A673 (cell line): ENCODE data around the gene SENP7. TPM values are rescaled to one million over a fixed set of nuclear protein-coding genes. Genes with fewer than 3 reads are reported as not detected.

ENCODE experiments used
- BruUV-seq: library from RNA; stranded (reverse); fragments of 400-500 nt; replicated peaks from 2 replicates; lab custom pipeline; 2021; lab: Mats Ljungman, UMichigan
- CTCF ChIA-PET: fragments of 300-600 bp; sonication (Branson Sonifier 250); formaldehyde crosslinking; loops from one replicate; lab custom pipeline; 2022; ENCODE audit warnings: antibody characterized with exemption; lab: Charles Lee
- POLR2A ChIA-PET: fragments of 300-600 bp; sonication (Branson Sonifier 250); formaldehyde crosslinking; loops from one replicate; lab custom pipeline; 2022; ENCODE audit warnings: antibody characterized with exemption; ENCODE audit not compliant: low non-redundant PET; lab: Charles Lee
- DNase-seq: peaks from one replicate; pipeline ENCODE4 v3.0.0-alpha.2; 2015; ENCODE audit warnings: low spot score
- H3K27ac ChIP-seq: fragments of 200-600 bp; sonication (generic); 2 replicates; pipeline ENCODE4 v1.5.1; 2016; ENCODE audit warnings: mixed run types, low read depth, mild to moderate bottlenecking, mixed read lengths, antibody characterized with exemption, low read length; ENCODE audit not compliant: poor library complexity, severe bottlenecking
- H3K27me3 ChIP-seq: fragments of 200-600 bp; sonication (generic); replicated peaks from 2 replicates; pipeline ENCODE4 v1.6.1; 2017; ENCODE audit warnings: mixed run types, low read depth, mild to moderate bottlenecking, mixed read lengths, antibody characterized with exemption, low read length; ENCODE audit not compliant: insufficient read depth, poor library complexity
- H3K36me3 ChIP-seq: fragments of 200-600 bp; sonication (generic); 2 replicates; pipeline ENCODE4 v1.6.1; 2016; ENCODE audit warnings: mixed run types, mild to moderate bottlenecking, mixed read lengths, antibody characterized with exemption, low read length; ENCODE audit not compliant: insufficient read depth, poor library complexity, severe bottlenecking
- H3K4me1 ChIP-seq: fragments of 200-600 bp; sonication (generic); 2 replicates; pipeline ENCODE4 v1.6.1; 2017; ENCODE audit warnings: mixed run types, mild to moderate bottlenecking, mixed read lengths, antibody characterized with exemption, low read length; ENCODE audit not compliant: insufficient read depth, poor library complexity, severe bottlenecking
- H3K4me3 ChIP-seq: fragments of 200-600 bp; sonication (generic); 2 replicates; pipeline ENCODE4 v1.5.1; 2016; ENCODE audit warnings: low read depth, mixed run types, mild to moderate bottlenecking, mixed read lengths, low read length; ENCODE audit not compliant: poor library complexity, severe bottlenecking
- H3K9me3 ChIP-seq: fragments of 200-600 bp; sonication (generic); 2 replicates; pipeline ENCODE4 v1.6.1; 2016; ENCODE audit warnings: mixed run types, low read depth, mild to moderate bottlenecking, mixed read lengths, antibody characterized with exemption, low read length; ENCODE audit not compliant: poor library complexity, severe bottlenecking
- CTCF ChIP-seq: fragments of 300-800, 200-600 bp; sonication (generic); conservative IDR thresholded peaks from 2 replicates; pipeline ENCODE4 v1.5.1; 2017; ENCODE audit warnings: low read depth, mild to moderate bottlenecking, antibody characterized with exemption, low read length, moderate library complexity, mixed read lengths
- EZH2 ChIP-seq: fragments of 200-600 bp; sonication (generic); IDR thresholded peaks from 2 replicates; pipeline ENCODE4 v1.6.1; 2017; ENCODE audit warnings: borderline replicate concordance, low read depth, mild to moderate bottlenecking, mixed read lengths, antibody characterized with exemption, low read length; ENCODE audit not compliant: poor library complexity, severe bottlenecking
- intact Hi-C: fragments of 100-400 bp; cut with micrococcal nuclease; formaldehyde crosslinking; loops from one replicate; pipeline ENCODE4 v1.10.0; 2022; ENCODE audit not compliant: unreplicated experiment
- total RNA-seq: library from RNA; stranded (reverse); gene quantifications from 2 replicates; pipeline ENCODE4 v1.2.3, GENCODE V29; 2021

SENP7 gene
- total RNA-seq, 1 experiment from 2014 or later: 10.2 TPM

DNA sequence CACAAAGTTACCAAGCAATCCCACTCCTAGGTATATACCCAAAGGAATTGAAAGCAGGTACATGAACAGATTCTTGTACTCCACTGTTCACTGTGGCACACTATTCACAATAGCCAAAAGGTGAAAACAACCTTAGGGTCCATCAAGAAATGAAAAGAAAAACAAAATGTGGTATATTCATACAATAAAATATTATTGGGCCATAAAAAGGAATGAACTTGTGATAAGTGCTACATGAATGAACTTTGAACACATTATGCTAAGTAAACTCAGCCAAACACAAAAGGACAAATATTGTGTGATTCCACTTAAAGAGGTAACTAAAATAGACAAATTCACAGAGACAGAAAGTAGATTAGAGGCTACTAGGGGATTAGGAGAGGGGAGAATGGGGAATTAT, 137.4 kb downstream of the SENP7 start:
- no peak overlapping the region for H3K27ac ChIP-seq
- POLR2A ChIA-PET: no interaction called here
- no peaks in the 10 kb centered on the region for H3K9me3 ChIP-seq
- H3K4me1 ChIP-seq: no peaks in the 10 kb centered on the region
- H3K4me3 ChIP-seq: no peak overlapping the region
- TF ChIP-seq CTCF (no peak), EZH2 (no peak)
- intact Hi-C loops: no loop called here
- CTCF ChIA-PET: no interaction called here
- DNase-seq: no peak
- no peaks in the 10 kb centered on the region for H3K27me3 ChIP-seq
- no TSS peak for BruUV-seq
- no peaks in the 10 kb centered on the region for H3K36me3 ChIP-seq

- no TSS peak for BruUV-seq
- no peaks in the 10 kb centered on the region for H3K36me3 ChIP-seq
- intact Hi-C loops: no loop called here
- no peaks in the 10 kb centered on the region for H3K9me3 ChIP-seq
- POLR2A ChIA-PET: no interaction called here
- CTCF ChIA-PET: no interaction called here
- no peak for TF ChIP-seq EZH2
- no peak for TF ChIP-seq CTCF
- no peak overlapping the region for H3K27ac ChIP-seq
- H3K4me3 ChIP-seq: no peak overlapping the region
- H3K4me1 ChIP-seq: no peaks in the 10 kb centered on the region
- DNase-seq: no peak
- no peaks in the 10 kb centered on the region for H3K27me3 ChIP-seq
These were observed 150.6 kb downstream of the SENP7 start for GRCh38 chr3:101362406-101362805.

DNA sequence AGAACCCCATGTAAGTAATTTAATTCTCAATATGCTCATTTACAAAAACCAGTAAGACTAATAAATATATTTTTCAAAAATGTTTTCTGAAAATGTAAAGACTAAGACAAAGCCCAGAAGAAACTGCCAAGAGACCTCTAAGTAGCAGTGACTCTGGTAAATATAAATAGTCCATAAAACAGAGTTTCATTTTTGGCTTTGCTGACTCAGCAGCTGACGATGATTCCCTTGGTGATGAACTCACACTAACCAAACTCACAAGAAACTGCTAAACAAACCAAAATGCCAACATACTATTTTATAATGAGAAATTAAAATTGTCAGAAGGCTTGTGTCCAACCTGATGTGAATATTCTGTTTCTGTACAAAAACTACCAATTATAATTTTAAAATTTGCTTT, 161.2 kb downstream of the SENP7 start:
- DNase-seq: no peak
- ChIA-PET CTCF (no interaction called here), POLR2A (no interaction called here)
- TF ChIP-seq CTCF (no peak), EZH2 (no peak)
- no peaks in the 10 kb centered on the region for H3K4me1 ChIP-seq
- intact Hi-C loops: no loop called here
- no TSS peak for BruUV-seq
- H3K9me3 ChIP-seq: no peaks in the 10 kb centered on the region
- H3K27me3 ChIP-seq: no peaks in the 10 kb centered on the region
- H3K27ac ChIP-seq: no peak overlapping the region
- no peaks in the 10 kb centered on the region for H3K36me3 ChIP-seq
- H3K4me3 ChIP-seq: no peak overlapping the region
